Hepatocyte (in vitro differentiated cells): ENCODE results near the gene ZNF770.

Experiments used
- CTCF ChIP-seq: fragments of 200-600 bp; sonication (generic); IDR thresholded peaks from 2 replicates; pipeline ENCODE4 v1.5.1; 2016; ENCODE audit warnings: antibody characterized with exemption, mild to moderate bottlenecking; ENCODE audit not compliant: poor library complexity
- EZH2 ChIP-seq: fragments of 200-600 bp; sonication (generic); IDR thresholded peaks from 2 replicates; pipeline ENCODE4 v1.6.1; 2016; ENCODE audit warnings: antibody characterized with exemption, mild to moderate bottlenecking, borderline replicate concordance
- EZH2phosphoT487 ChIP-seq: fragments of 200-600 bp; sonication (generic); IDR thresholded peaks from one replicate; pipeline ENCODE4 v1.6.1; 2018; ENCODE audit warnings: antibody characterized with exemption, mild to moderate bottlenecking, low read depth, moderate library complexity; ENCODE audit not compliant: unreplicated experiment, severe bottlenecking

DNA sequence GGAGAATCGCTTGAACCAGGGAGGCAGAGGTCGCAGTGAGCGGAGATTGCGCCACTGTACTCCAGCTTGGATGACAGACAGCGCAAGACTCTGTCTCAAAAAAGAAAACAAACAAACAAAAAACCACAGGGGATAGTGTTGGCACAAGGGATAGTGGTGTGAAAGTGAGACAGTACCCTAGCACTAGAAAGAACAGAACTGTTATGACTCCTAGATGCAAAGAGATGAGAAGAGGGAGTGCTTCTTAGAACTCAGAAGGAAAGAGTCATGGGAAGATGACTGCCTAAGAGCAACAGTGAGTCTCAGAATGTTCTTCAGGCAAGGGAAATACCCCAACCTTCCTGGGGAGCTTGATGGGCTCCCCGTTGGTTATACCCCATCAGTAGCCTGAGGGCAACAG, 17.8 kb upstream of the ZNF770 start:
- TF ChIP-seq CTCF (no peak), EZH2phosphoT487 (no peak), EZH2 (no peak)
